Calu3 (cell line): ENCODE measurements around the gene FBXO3. TPM values are rescaled to one million over a fixed set of nuclear protein-coding genes. Genes with fewer than 3 reads are reported as not detected.
"Not testable (repeated sequence)": the region's sequence is repeated elsewhere in the genome, so short reads cannot be mapped to it uniquely, and the experiment has no call there.

Experiments used
- BruUV-seq: library from RNA; stranded (reverse); fragments of 400-500 nt; replicated peaks from 2 replicates; lab custom pipeline; 2021; lab: Mats Ljungman, UMichigan
- CTCF ChIA-PET: fragments of 300-600 bp; sonication (Branson Sonifier 250); formaldehyde crosslinking; loops from one replicate; lab custom pipeline; 2022; ENCODE audit warnings: antibody characterized with exemption; lab: Charles Lee
- DNase-seq: peaks from one replicate; pipeline ENCODE4 v3.0.0; 2022
- H3K27ac Mint-ChIP-seq: one replicate; pipeline ENCODE4 v1.8.0; 2022; ENCODE audit warnings: mixed read lengths; ENCODE audit not compliant: unreplicated experiment
- H3K27me3 Mint-ChIP-seq: one replicate; pipeline ENCODE4 v1.8.0; 2022; ENCODE audit warnings: mixed read lengths; ENCODE audit not compliant: unreplicated experiment
- H3K36me3 Mint-ChIP-seq: one replicate; pipeline ENCODE4 v1.8.0; 2022; ENCODE audit warnings: mild to moderate bottlenecking, moderate library complexity, mixed read lengths; ENCODE audit not compliant: insufficient read depth, unreplicated experiment
- H3K4me1 Mint-ChIP-seq: one replicate; pipeline ENCODE4 v1.8.0; 2022; ENCODE audit warnings: mild to moderate bottlenecking, low read depth, mixed read lengths; ENCODE audit not compliant: unreplicated experiment
- H3K4me3 Mint-ChIP-seq: one replicate; pipeline ENCODE4 v1.8.0; 2022; ENCODE audit warnings: mild to moderate bottlenecking, low read depth, moderate library complexity, mixed read lengths; ENCODE audit not compliant: unreplicated experiment
- H3K9me3 Mint-ChIP-seq: one replicate; pipeline ENCODE4 v1.8.0; 2022; ENCODE audit warnings: low read depth, mixed read lengths; ENCODE audit not compliant: unreplicated experiment
- intact Hi-C: fragments of 100-400 bp; cut with micrococcal nuclease; formaldehyde crosslinking; loops from one replicate; pipeline ENCODE4 v1.10.0; 2022; ENCODE audit not compliant: unreplicated experiment
- total RNA-seq: library from RNA; stranded (reverse); gene quantifications from 2 replicates; pipeline ENCODE4 v1.2.3, GENCODE V29; 2022
- TF ChIP-seq, protein P1 (sequence below): fragments of 200-600 bp; IDR thresholded peaks from one replicate; pipeline ENCODE4 v1.8.0; 2022; ENCODE audit warnings: antibody characterized with exemption; ENCODE audit not compliant: unreplicated experiment

Gene FBXO3
- total RNA-seq, 1 experiment from 2014 or later = 24.3 TPM

- CTCF ChIA-PET = no interaction called here
- Mint-ChIP-seq H3K36me3 (no peaks in the 10 kb centered on the region), H3K9me3 (no peaks in the 10 kb centered on the region), H3K27me3 (peaks cover 63% of the 10 kb centered on the region), H3K27ac (no peak overlapping the region), H3K4me1 (no peaks in the 10 kb centered on the region), H3K4me3 (no peak overlapping the region)
- TF ChIP-seq, protein P1, sequence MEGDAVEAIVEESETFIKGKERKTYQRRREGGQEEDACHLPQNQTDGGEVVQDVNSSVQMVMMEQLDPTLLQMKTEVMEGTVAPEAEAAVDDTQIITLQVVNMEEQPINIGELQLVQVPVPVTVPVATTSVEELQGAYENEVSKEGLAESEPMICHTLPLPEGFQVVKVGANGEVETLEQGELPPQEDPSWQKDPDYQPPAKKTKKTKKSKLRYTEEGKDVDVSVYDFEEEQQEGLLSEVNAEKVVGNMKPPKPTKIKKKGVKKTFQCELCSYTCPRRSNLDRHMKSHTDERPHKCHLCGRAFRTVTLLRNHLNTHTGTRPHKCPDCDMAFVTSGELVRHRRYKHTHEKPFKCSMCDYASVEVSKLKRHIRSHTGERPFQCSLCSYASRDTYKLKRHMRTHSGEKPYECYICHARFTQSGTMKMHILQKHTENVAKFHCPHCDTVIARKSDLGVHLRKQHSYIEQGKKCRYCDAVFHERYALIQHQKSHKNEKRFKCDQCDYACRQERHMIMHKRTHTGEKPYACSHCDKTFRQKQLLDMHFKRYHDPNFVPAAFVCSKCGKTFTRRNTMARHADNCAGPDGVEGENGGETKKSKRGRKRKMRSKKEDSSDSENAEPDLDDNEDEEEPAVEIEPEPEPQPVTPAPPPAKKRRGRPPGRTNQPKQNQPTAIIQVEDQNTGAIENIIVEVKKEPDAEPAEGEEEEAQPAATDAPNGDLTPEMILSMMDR = no peak
- BruUV-seq = no TSS peak
- intact Hi-C loops = no loop called here
- DNase-seq = no peak
These were observed 15.7 kb upstream of the FBXO3 start for GRCh38 chr11:33790040-33790439.

- H3K9me3 Mint-ChIP-seq, CTCF ChIA-PET, H3K36me3 Mint-ChIP-seq, intact Hi-C loops, H3K4me1 Mint-ChIP-seq, BruUV-seq, H3K4me3 Mint-ChIP-seq, DNase-seq, H3K27ac Mint-ChIP-seq: not testable (repeated sequence)
- peaks cover 71% of the 10 kb centered on the region for H3K27me3 Mint-ChIP-seq
These were observed 13.8 kb upstream of the FBXO3 start for GRCh38 chr11:33788095-33788494.

GRCh38 chr11:33787076-33787475 is 12.8 kb upstream of the FBXO3 start:
- H3K4me1 Mint-ChIP-seq = no peaks in the 10 kb centered on the region
- intact Hi-C loops = no loop called here
- BruUV-seq = no TSS peak
- H3K9me3 Mint-ChIP-seq = no peaks in the 10 kb centered on the region
- H3K4me3 Mint-ChIP-seq = no peak overlapping the region
- CTCF ChIA-PET = no interaction called here
- DNase-seq = no peak
- no peak overlapping the region for H3K27ac Mint-ChIP-seq
- TF ChIP-seq, protein P1 = no peak
- H3K27me3 Mint-ChIP-seq = peaks cover 73% of the 10 kb centered on the region
- no peaks in the 10 kb centered on the region for H3K36me3 Mint-ChIP-seq

DNA sequence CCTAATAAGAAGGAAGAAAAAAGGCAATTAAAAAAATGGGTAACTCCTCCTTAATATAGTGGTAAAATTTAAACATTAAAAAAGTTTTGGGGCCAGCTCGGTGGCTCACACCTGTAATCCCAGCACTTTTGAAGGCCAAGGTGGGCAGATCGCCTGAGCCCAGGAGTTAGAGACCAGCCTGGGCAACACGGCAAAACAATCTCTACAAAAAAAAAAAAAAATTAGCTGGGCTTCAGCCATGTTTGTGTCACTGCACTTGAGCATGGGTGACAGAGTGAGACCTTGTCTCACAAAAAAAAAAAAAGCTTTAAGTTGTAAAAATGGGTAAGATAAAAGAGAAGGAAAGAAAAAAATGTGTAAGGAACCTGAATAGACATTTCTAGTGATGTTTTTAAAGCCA is 11.3 kb upstream of the FBXO3 start:
- TF ChIP-seq, protein P1 = no peak
- no peaks in the 10 kb centered on the region for H3K36me3 Mint-ChIP-seq
- no peaks in the 10 kb centered on the region for H3K9me3 Mint-ChIP-seq
- H3K4me3 Mint-ChIP-seq = no peak overlapping the region
- peaks cover 73% of the 10 kb centered on the region for H3K27me3 Mint-ChIP-seq
- intact Hi-C loops = no loop called here
- no TSS peak for BruUV-seq
- no peak overlapping the region for H3K27ac Mint-ChIP-seq
- CTCF ChIA-PET = interaction anchor here (0.6 kb wide), 1 partner anchor 581 kb away, joined by 3 read pairs; no protein-coding TSS in a partner anchor
- H3K4me1 Mint-ChIP-seq = no peaks in the 10 kb centered on the region
- DNase-seq = no peak

DNA sequence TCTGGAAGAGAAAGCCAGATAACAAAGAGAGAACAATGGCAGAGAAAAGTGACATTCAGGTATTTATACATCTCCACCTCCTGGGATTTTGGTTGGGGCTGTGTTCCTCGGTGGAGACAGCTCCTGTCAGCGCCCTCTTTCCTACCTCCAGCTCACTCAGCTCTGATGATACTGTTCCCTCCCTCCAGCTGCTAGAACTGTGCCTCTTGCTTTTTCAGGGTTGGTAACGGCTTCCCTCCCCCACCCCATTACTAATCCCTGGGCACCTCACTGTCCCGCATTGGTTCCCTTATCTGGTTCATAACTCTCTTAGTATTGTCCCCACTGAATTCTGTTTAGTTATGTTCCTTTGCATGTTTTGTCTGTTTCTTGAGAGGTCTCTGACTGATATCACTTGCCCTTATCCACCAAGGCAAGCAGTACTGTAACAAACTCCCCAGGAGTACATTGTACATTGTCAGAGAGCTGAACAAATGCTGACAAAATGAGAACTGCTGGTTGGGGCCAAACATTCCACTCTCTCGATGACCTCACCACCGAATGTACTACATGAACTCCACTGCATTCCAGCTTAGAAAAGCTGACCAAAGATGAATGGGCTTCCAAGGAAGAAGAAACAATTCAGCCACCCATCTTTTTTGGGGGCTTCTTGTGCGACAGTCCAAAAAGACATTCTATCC is 5.7 kb upstream of the FBXO3 start:
- TF ChIP-seq, protein P1 = no peak
- DNase-seq = no peak
- H3K27ac Mint-ChIP-seq = no peak overlapping the region
- BruUV-seq = no TSS peak
- H3K36me3 Mint-ChIP-seq = peaks cover 5% of the 10 kb centered on the region
- H3K4me1 Mint-ChIP-seq = peaks cover 12% of the 10 kb centered on the region
- intact Hi-C loops = no loop called here
- peaks cover 56% of the 10 kb centered on the region for H3K27me3 Mint-ChIP-seq
- no peaks in the 10 kb centered on the region for H3K9me3 Mint-ChIP-seq
- CTCF ChIA-PET = no interaction called here
- H3K4me3 Mint-ChIP-seq = no peak overlapping the region
